Upper lobe of left lung (tissue), 6 donors: ENCODE data around the gene PAK4. TPM values are rescaled to one million over a fixed set of nuclear protein-coding genes. Genes with fewer than 3 reads are reported as not detected.

ENCODE experiments used
- ATAC-seq, 2 donors: fragments of 200-7000 bp; cut with Tn5 transposase; one replicate each; pipeline ENCODE4 v1.9.1; 2022; ENCODE audit warnings: mild to moderate bottlenecking in 2 of 2, moderate library complexity in 2 of 2; ENCODE audit not compliant: low FRiP score in 2 of 2
- DNase-seq, 2 donors: peaks; one replicate each; pipeline ENCODE4 v3.0.0-alpha.2; 2019 to 2020
- H3K27ac ChIP-seq, 4 donors: fragments of 200-600 bp; sonication (generic); one replicate each; pipeline ENCODE4 v1.5.1; 2016 to 2019
- H3K27me3 ChIP-seq, 4 donors: fragments of 200-600 bp; sonication (generic); one replicate each; pipeline ENCODE4 v1.5.1; 2017 to 2019
- H3K36me3 ChIP-seq, 4 donors: fragments of 200-600 bp; sonication (generic); one replicate each; pipeline ENCODE4 v1.5.1; 2016 to 2019
- H3K4me1 ChIP-seq, 4 donors: fragments of 200-600 bp; sonication (generic); one replicate each; pipeline ENCODE4 v1.5.1; 2018 to 2019
- H3K4me3 ChIP-seq, 4 donors: fragments of 200-600 bp; sonication (generic); one replicate each; pipeline ENCODE4 v1.5.1; 2017 to 2019; ENCODE audit warnings: mild to moderate bottlenecking in 2 of 4, moderate library complexity in 1 of 4
- H3K9me3 ChIP-seq, 4 donors: fragments of 200-600 bp; sonication (generic); one replicate each; pipeline ENCODE4 v1.5.1; 2018 to 2019
- EP300 ChIP-seq, 4 donors: sonication (generic); formaldehyde crosslinking; IDR thresholded peaks; one replicate each; pipeline ENCODE4 v1.5.1; 2017; ENCODE audit warnings: antibody characterized with exemption in 4 of 4, control low read depth in 2 of 4
- POLR2A ChIP-seq, 4 donors: fragments of 450-650 bp; IDR thresholded peaks; one replicate each; pipeline ENCODE4 v1.5.1; 2016 to 2017; ENCODE audit warnings: antibody characterized with exemption in 4 of 4, mild to moderate bottlenecking in 2 of 4
- POLR2AphosphoS5 ChIP-seq, 2 donors: sonication (generic); formaldehyde crosslinking; IDR thresholded peaks; one replicate each; pipeline ENCODE4 v1.5.1; 2017; ENCODE audit warnings: antibody characterized with exemption in 2 of 2
- WGBS, 2 donors: methylation state at CpG; one replicate each; pipeline ENCODE4 v1.1.5; 2017 to 2018; 5-methylcytosine and 5-hydroxymethylcytosine counted together
- total RNA-seq, 6 donors: library from RNA; depleted of rRNA in 4 of 6; stranded (reverse); fragments of >200 nt in 4 of 6; gene quantifications; one replicate each; pipeline versions ENCODE4 v1.1.0 to v1.2.1, GENCODE V29; 2016 to 2021
- TF ChIP-seq, protein P1 (sequence below), 6 experiments: fragments of 450-650 bp in 4 of 6; fragments of 200-600 bp in 2 of 6; sonication (generic) in 2 of 6; IDR thresholded peaks; one replicate each; pipeline ENCODE4 v1.5.1; 2016 to 2019; ENCODE audit warnings: antibody characterized with exemption in 6 of 6
- donor health status: DM: no; HTN: no; CAD: no; lungs with moderate emphysema.
- donor health status: DM: no; HTN: yes; CAD: no; lungs with severe emphysema.

The PAK4 gene
- total RNA-seq, 6 donors from 2014 or later, result 23.4 to 88.2 (median 54.4) TPM

GRCh38 chr19:39177110-39177699 is 51.6 kb downstream of the PAK4 start:
- DNase-seq, result no peak
- H3K36me3 ChIP-seq, result peaks cover 15 to 96% (median 83%) of the 10 kb centered on the region in 4 donors

GRCh38 chr19:39177736-39178135 is 52.1 kb downstream of the PAK4 start:
- TF ChIP-seq POLR2AphosphoS5 (IDR thresholded peaks at IDR 0.05) (no peak), EP300 (IDR thresholded peaks at IDR 0.05) (no peak)
- H3K4me1 ChIP-seq, result no peaks in the 10 kb centered on the region
- H3K27me3 ChIP-seq, result no peaks in the 10 kb centered on the region
- 88 to 93% methylated on average over 7 to 10 of the region's 11 CpGs for WGBS, 2 donors
- DNase-seq, result no peak
- H3K9me3 ChIP-seq, result no peaks in the 10 kb centered on the region
- H3K4me3 ChIP-seq, result no peak overlapping the region
- H3K36me3 ChIP-seq, result peaks cover 15 to 91% (median 78%) of the 10 kb centered on the region in 4 donors
- no peak overlapping the region for H3K27ac ChIP-seq
- ATAC-seq, result no peak

More at GRCh38 chr19:39177110-39177699, 51.6 kb downstream of the PAK4 start:
- WGBS, 2 donors, result 90 to 98% methylated on average over 10 of the region's 10 CpGs
- Histone ChIP-seq H3K4me3 (no peak overlapping the region), H3K9me3 (no peaks in the 10 kb centered on the region), H3K27ac (no peak overlapping the region), H3K4me1 (no peaks in the 10 kb centered on the region), H3K27me3 (no peaks in the 10 kb centered on the region)
- no peak for ATAC-seq
- TF ChIP-seq POLR2AphosphoS5 (IDR thresholded peaks at IDR 0.05), result no peak
- TF ChIP-seq, protein P1, sequence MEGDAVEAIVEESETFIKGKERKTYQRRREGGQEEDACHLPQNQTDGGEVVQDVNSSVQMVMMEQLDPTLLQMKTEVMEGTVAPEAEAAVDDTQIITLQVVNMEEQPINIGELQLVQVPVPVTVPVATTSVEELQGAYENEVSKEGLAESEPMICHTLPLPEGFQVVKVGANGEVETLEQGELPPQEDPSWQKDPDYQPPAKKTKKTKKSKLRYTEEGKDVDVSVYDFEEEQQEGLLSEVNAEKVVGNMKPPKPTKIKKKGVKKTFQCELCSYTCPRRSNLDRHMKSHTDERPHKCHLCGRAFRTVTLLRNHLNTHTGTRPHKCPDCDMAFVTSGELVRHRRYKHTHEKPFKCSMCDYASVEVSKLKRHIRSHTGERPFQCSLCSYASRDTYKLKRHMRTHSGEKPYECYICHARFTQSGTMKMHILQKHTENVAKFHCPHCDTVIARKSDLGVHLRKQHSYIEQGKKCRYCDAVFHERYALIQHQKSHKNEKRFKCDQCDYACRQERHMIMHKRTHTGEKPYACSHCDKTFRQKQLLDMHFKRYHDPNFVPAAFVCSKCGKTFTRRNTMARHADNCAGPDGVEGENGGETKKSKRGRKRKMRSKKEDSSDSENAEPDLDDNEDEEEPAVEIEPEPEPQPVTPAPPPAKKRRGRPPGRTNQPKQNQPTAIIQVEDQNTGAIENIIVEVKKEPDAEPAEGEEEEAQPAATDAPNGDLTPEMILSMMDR (IDR thresholded peaks at IDR 0.05), result no peak
- no peak for TF ChIP-seq POLR2A (IDR thresholded peaks at IDR 0.05)
- no peak for TF ChIP-seq EP300 (IDR thresholded peaks at IDR 0.05)

DNA sequence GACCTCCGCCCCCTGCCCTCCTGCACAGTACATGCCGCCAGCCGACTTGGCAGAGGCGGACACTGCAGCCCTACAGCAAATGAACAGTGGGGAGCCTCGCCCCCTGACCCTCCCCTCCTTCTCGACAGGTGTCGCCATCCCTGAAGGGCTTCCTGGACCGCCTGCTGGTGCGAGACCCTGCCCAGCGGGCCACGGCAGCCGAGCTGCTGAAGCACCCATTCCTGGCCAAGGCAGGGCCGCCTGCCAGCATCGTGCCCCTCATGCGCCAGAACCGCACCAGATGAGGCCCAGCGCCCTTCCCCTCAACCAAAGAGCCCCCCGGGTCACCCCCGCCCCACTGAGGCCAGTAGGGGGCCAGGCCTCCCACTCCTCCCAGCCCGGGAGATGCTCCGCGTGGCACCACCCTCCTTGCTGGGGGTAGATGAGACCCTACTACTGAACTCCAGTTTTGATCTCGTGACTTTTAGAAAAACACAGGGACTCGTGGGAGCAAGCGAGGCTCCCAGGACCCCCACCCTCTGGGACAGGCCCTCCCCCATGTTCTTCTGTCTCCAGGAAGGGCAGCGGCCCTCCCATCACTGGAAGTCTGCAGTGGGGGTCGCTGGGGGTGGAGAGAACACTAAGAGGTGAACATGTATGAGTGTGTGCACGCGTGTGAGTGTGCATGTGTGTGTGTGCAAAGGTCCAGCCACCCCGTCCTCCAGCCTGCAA is 52.9 kb downstream of the PAK4 start:
- no peaks in the 10 kb centered on the region for H3K9me3 ChIP-seq
- H3K36me3 ChIP-seq, result peaks cover 11 to 84% (median 70%) of the 10 kb centered on the region in 4 donors
- no peaks in the 10 kb centered on the region for H3K27me3 ChIP-seq
- no peak overlapping the region for H3K27ac ChIP-seq
- ATAC-seq (no peak), DNase-seq (peak in 1 of 2 donors; percentile 73)
- H3K4me1 ChIP-seq, result no peaks in the 10 kb centered on the region
- no peak overlapping the region for H3K4me3 ChIP-seq
- 95 to 97% methylated on average over 8 to 29 of the region's 30 CpGs for WGBS, 2 donors
- TF ChIP-seq EP300 (IDR thresholded peaks at IDR 0.05) (no peak), POLR2A (IDR thresholded peaks at IDR 0.05) (no peak), POLR2AphosphoS5 (IDR thresholded peaks at IDR 0.05) (no peak)
- TF ChIP-seq, protein P1 (IDR thresholded peaks at IDR 0.05), result no peak

- Histone ChIP-seq H3K9me3 (no peaks in the 10 kb centered on the region), H3K27me3 (no peaks in the 10 kb centered on the region), H3K27ac (no peak overlapping the region), H3K4me3 (no peak overlapping the region), H3K4me1 (no peaks in the 10 kb centered on the region), H3K36me3 (peaks cover 11 to 71% (median 57%) of the 10 kb centered on the region in 4 donors)
- ATAC-seq (no peak), DNase-seq (no peak)
- TF ChIP-seq, protein P1 (IDR thresholded peaks at IDR 0.05), result no peak
- no peak for TF ChIP-seq POLR2A (IDR thresholded peaks at IDR 0.05)
- no peak for TF ChIP-seq EP300 (IDR thresholded peaks at IDR 0.05)
- TF ChIP-seq POLR2AphosphoS5 (IDR thresholded peaks at IDR 0.05), result no peak
- WGBS, 2 donors, result 93% methylated on average over 10 of the region's 10 CpGs; no CpG with 5 or more reads in 1 of the 2 donors
Observed at GRCh38 chr19:39179754-39180153, 54.2 kb downstream of the PAK4 start.

DNA sequence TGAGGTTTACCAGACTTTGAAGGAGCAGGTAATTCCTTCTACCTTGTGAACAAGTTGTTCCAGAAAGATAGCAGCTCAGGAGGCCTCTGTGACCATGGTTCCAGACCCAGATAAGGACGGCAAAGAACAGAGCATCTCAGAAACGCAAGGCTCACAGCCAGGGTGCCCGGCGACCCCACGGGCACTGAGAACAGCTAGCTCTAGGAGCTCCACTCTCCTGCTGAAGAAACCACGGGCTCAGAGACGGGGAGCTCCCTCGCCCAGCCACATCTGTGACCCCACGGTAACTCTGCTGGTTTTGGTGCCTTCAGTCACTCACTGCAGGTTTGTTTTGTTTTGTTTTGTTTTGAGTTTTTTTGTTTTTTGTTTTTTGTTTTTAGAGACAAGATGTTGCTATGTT is 55.2 kb downstream of the PAK4 start:
- H3K4me3 ChIP-seq, result no peak overlapping the region
- no peak for TF ChIP-seq POLR2AphosphoS5 (IDR thresholded peaks at IDR 0.05)
- TF ChIP-seq, protein P1 (IDR thresholded peaks at IDR 0.05), result no peak
- TF ChIP-seq POLR2A (IDR thresholded peaks at IDR 0.05), result no peak
- no peak for TF ChIP-seq EP300 (IDR thresholded peaks at IDR 0.05)
- DNase-seq, result no peak
- no peaks in the 10 kb centered on the region for H3K4me1 ChIP-seq
- H3K36me3 ChIP-seq, result peaks cover 11 to 61% (median 47%) of the 10 kb centered on the region in 4 donors
- WGBS, 2 donors, result 93 to 94% methylated on average over 9 of the region's 9 CpGs
- H3K9me3 ChIP-seq, result no peaks in the 10 kb centered on the region
- no peaks in the 10 kb centered on the region for H3K27me3 ChIP-seq
- no peak overlapping the region for H3K27ac ChIP-seq
- ATAC-seq, result no peak
